C1 segment of cervical spinal cord (tissue), 14 donors: Measurements from ENCODE around the gene ANAPC2.
A peak's percentile ranks its signal among the peaks of the same experiment; 100 is the strongest.

Source experiments
- DNase-seq, 14 donors: peaks; one replicate each; lab custom pipeline; 2025; lab: John Stamatoyannopoulos, UW

ANAPC2 gene

GRCh38 chr9:137215196-137215986 lies 27.0 kb upstream of the ANAPC2 start:
- DNase-seq: no peak

GRCh38 chr9:137214620-137215019 lies 26.3 kb upstream of the ANAPC2 start:
- no peak for DNase-seq

- peak in 6 of 14 donors; percentile 32 to 74 (median 57) for DNase-seq
Measured at GRCh38 chr9:137213160-137214060, 25.1 kb upstream of the ANAPC2 start.

- no peak for DNase-seq
Measured at GRCh38 chr9:137212520-137212919, 24.2 kb upstream of the ANAPC2 start.

- no peak for DNase-seq
Measured at GRCh38 chr9:137211532-137211931, 23.2 kb upstream of the ANAPC2 start.

GRCh38 chr9:137206602-137207001 lies 18.2 kb upstream of the ANAPC2 start:
- DNase-seq: no peak

GRCh38 chr9:137205126-137206069 lies 17.0 kb upstream of the ANAPC2 start, which contains the start of the genes NDOR1 and TMEM203:
TSS of gene NDOR1 (plus strand) at chr9:137205700. CDS start at chr9:137205778, 78 bp downstream.
TSS of gene TMEM203 (minus strand) at chr9:137205648. CDS start at chr9:137205414, 234 bp downstream.
- DNase-seq: peak; percentile 26 to 94 (median 84)

- DNase-seq: no peak
Measured at GRCh38 chr9:137204731-137205125, 16.4 kb upstream of the ANAPC2 start.

GRCh38 chr9:137202966-137203365 lies 14.6 kb upstream of the ANAPC2 start:
- DNase-seq: no peak

- no peak for DNase-seq
Measured at GRCh38 chr9:137201205-137201868, 13.0 kb upstream of the ANAPC2 start.

GRCh38 chr9:137200311-137201204 lies 12.2 kb upstream of the ANAPC2 start, which contains the start of gene TPRN:
TSS of gene TPRN (minus strand) at chr9:137200741. CDS start at chr9:137200711, 30 bp downstream.
- DNase-seq: peak; percentile 69 to 99 (median 96)

GRCh38 chr9:137199411-137200121 lies 11.2 kb upstream of the ANAPC2 start:
- peak in 1 of 14 donors; percentile 20 for DNase-seq

- DNase-seq: peak in 3 of 14 donors; percentile 22 to 80 (median 54)
Measured at GRCh38 chr9:137198902-137199283, 10.5 kb upstream of the ANAPC2 start.

- DNase-seq: peak in 3 of 14 donors; percentile 54 to 70 (median 60)
Measured at GRCh38 chr9:137198051-137198901, 9.9 kb upstream of the ANAPC2 start.

- DNase-seq: peak in 2 of 14 donors; percentile 12 to 37
Measured at GRCh38 chr9:137195525-137196220, 7.3 kb upstream of the ANAPC2 start.

GRCh38 chr9:137194909-137195308 lies 6.5 kb upstream of the ANAPC2 start:
- peak in 2 of 14 donors; percentile 33 to 37 for DNase-seq

- DNase-seq: peak in 13 of 14 donors; percentile 37 to 93 (median 83)
Measured at GRCh38 chr9:137194388-137194787, 6.0 kb upstream of the ANAPC2 start.
